GM19238 (cell line): ENCODE measurements around the gene MPHOSPH9.

Source experiments
- DNase-seq: peaks from one replicate; pipeline ENCODE4 v3.0.0; 2011; ENCODE audit warnings: low spot score; ENCODE audit not compliant: insufficient read length

The MPHOSPH9 gene

DNA sequence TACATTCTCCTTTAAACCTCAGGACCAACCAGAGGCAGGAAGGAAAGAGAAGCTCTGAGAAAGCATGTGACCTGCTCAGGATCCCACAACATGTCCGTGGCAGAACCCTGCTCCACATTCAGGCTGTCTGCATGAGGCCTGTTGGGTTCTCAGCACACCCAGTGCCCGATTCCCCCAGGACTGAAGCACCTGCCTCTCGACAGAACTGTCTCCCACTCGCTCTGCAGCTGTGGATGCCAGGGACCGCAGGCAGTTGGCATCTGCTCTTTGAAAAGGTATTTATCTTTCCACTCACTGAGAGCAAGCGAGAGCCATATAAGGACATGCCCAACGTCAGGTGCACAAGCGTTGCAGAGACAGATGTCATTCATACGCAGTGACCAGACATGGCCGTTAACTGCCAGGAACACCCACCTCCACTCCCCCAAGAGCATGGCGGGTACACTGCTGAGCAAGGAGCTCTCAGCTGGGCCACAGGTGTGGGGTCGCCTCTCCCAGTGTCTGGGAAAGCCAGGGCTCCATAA lies 101.0 kb downstream of the MPHOSPH9 start:
- DNase-seq, result no peak

DNA sequence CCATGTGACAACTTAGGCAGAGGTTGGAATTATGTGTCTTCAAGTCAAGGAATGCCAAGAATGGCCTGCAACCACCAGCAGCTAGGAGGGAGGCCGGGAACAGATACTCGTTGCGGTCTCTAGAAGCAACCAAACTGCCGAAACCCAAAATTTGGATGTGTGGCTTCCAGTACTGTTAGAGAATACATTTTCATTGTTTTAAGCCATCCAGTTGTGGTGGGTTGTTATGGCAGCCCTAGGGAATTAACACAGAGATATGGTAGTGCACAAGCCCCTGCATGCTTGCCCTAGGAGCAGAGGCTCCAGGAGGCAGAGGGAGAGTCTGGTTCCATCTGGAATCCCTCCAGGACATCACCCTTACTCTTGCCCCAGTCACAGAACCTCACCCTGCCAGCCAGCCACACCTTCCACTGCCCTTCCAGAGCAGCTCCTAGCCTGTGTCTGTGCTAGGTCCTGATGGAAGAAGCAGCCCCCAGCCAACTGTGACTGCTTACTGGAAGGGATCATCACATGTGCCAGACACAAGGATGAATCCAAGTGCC lies 101.6 kb downstream of the MPHOSPH9 start:
- no peak for DNase-seq

GRCh38 chr12:123129621-123130020 lies 103.3 kb downstream of the MPHOSPH9 start:
- no peak for DNase-seq

DNA sequence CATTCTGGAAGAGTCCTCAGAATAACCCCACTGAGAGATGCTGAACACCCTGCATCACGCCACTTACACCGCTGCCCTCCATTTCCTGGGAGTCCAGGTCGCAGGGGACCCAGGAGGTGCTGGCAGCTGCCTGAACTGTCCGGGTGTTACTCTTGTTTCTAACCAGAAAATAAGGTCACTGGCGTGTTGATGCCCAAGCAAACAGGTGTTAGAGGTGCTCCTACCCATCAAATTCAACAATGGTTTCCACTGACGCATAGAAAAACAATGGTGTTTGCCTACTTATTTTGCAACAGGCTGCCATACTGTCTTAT lies 105.8 kb downstream of the MPHOSPH9 start:
- no peak for DNase-seq

DNA sequence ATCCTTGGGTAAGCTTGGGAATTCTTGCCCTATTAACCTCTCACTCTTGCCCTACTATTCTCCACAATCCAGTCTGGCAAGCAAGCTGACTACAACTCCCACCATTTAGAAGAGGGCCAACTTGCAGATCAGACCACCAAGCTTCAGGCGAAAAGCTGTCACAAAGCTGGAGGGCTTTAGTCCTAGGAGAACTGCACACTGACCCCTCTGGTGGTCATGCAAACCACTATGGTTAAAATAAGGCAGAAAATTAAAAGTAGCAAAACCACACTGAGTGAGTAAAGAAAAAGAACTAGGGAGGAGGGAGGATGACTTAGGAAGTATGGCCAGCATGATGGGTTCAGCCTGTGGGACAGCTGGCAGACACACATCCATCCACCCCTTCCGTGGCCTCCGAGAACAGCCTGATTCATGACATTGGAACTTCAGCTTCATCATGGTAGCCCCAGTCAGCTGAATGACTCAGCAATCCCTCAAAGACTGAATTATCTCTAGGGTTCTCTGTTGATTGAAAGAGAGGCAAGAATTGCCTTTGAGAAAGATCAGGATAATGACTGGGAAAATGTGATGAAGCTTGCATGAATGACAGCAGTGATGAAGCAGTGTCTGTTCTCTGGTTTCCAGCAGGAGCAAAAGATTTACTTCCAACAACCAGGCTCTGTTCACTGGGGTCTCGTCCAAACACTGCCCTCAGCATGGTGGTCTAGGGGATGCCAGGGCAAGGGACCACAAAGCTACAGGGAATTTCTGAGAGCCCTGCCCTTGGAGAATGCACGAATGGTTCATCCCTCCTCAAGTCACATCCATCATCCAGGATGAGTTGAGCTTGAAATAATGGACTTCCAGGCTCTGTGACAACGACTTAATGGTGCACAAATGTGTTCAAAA lies 106.4 kb downstream of the MPHOSPH9 start:
- DNase-seq, result no peak

GRCh38 chr12:123122626-123123025 lies 110.3 kb downstream of the MPHOSPH9 start:
- DNase-seq, result no peak

GRCh38 chr12:123121670-123122069 lies 111.3 kb downstream of the MPHOSPH9 start:
- DNase-seq, result no peak

- DNase-seq, result no peak
Measured at GRCh38 chr12:123120452-123121166, 112.3 kb downstream of the MPHOSPH9 start.

DNA sequence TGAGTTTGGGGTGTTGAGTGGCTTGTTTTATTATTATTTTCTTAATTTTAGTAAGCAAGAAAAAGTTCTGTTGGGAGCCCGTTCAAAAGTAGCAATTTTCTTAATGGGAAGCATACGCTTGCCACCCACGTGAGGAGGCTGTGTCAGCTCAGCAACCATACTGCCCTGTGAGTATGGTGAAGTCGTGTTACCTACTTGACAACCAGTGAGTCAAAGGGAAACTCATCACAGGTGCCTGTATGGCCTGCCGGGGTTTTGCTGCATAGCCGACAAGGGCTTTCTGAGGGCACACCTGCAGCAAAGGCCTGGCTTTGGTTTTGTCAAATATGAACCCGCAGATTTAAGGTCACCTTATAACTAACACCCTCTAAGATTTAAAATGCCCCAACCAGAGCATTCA lies 113.1 kb downstream of the MPHOSPH9 start:
- DNase-seq, result peak; percentile 66

DNA sequence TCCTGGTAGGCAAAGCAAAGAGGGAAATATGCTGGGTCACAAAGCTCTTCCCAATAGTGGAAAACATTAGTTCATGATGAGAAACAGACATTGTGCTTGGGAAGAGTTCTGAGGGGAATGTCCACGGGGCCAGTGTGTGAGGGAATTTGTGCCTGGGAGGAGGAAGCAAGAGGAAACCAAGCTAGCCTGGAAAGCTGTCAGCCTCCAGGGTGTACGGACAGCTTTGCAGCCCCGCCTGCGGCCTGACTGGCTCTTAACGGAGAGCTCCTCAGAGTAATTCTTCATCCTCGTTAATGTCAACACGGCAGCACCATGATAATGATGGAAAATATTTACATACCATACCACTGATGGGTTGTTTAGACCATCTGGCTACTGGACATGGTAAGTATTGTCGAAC lies 114.4 kb downstream of the MPHOSPH9 start:
- DNase-seq, result no peak

- DNase-seq, result no peak
Measured at GRCh38 chr12:123115409-123116121, 117.4 kb downstream of the MPHOSPH9 start.

DNA sequence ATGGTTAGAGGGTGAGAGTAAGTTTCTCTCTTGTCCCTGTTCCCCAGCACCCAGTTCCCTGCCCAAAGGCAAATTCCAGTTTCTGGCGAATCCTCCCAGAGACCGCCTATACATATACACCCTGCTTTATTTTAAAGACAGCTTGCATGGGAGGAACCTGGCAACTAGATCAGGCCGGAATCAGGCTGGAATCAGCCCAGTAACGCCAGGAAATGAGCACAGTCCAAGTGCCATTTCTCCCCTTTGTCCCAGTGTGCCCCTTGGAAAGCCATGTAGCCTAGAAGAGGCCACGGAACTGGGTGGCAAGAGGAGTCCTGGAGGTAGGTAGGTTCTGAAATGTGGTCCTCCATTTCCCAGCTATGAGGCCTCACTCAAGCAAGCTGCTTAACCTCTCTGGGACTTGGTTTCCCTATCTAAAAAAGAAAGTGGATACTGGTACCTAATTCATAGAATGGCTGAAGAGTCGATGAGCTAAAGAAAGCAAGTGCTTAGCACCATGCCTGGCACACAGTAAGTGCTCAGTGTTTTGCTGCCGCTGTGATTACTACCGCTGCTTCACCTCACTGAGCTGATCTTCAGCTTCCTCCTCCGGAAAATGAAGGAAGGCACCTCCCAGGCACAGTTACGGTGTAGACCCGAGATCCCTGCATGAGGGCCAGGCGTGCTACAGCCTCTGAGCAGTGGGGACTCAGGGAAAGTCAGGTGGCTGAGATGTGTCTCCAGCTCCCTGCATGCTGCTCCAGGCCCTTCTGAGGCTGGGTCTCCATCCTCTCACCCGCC lies 118.4 kb downstream of the MPHOSPH9 start:
- DNase-seq, result no peak

GRCh38 chr12:123113026-123113425 lies 119.9 kb downstream of the MPHOSPH9 start:
- DNase-seq, result no peak

DNA sequence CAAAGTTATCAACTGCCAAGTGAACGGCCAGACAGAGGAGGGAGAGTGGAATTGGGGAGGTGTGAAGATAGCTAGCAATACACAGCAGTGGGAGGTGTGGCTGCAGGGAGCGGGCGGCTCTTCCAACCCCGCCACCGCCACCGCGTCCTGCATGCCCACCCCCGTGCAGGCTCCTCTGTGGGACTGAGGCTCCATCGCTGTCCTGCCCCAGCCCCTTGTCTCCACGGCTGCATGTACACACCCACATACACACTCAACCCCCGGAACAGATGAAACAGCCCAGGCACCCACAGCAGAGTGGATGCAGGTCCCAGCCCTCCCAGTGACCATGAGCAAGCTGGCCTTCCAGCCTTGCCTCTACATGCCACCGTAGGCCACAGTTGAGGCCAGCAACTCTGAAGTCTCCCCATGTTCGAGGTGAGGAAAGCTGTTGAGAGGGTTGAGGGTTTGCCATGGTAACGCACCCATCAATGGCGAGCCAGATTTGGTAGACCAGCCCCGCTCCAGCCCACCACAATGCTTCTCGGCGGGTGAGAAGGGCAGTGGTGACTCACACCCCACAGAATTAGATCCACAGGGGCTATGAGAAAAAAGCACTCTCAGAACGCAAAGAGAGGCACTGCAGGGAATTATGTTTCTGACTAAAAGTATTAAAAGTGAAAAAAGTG lies 121.3 kb downstream of the MPHOSPH9 start:
- no peak for DNase-seq

GRCh38 chr12:123109319-123109772 lies 123.6 kb downstream of the MPHOSPH9 start:
- DNase-seq, result no peak

GRCh38 chr12:123108682-123109066 lies 124.3 kb downstream of the MPHOSPH9 start:
- DNase-seq, result no peak

DNA sequence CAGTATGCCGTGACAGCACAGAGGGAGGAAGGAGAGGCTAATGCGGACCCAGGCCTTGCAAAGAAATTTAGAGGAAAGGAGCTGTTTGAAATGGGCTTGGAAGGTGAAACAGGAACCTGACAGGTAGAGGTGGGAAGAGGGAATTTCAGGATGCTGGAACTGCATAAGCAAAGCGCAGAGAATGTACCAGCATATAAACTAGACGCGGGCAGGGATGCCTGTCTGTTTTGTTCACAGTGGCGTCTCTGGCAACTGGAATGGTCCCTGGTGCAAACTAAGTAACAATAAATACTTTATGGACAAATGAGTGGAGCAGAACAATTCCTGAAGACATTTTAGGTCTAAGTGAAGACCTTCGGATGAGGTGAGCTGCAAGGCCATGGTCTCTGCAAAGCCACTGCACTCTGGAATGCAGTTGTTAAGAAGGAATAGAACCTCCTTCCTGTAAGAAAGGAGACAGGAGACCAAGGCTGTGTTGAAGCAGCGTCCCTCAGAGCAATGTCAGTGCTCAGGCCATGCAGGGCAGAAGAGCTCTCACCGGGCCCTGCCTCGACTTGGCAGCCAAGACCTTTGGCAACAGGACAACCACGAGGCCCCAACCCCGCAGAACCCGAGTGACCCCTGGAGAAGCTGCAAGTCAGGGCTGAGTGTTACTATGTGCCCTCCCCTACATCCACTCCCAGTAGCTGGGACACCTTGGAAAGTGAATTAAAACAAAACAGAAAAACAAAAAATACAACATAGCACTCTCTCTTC lies 124.8 kb downstream of the MPHOSPH9 start:
- no peak for DNase-seq

DNA sequence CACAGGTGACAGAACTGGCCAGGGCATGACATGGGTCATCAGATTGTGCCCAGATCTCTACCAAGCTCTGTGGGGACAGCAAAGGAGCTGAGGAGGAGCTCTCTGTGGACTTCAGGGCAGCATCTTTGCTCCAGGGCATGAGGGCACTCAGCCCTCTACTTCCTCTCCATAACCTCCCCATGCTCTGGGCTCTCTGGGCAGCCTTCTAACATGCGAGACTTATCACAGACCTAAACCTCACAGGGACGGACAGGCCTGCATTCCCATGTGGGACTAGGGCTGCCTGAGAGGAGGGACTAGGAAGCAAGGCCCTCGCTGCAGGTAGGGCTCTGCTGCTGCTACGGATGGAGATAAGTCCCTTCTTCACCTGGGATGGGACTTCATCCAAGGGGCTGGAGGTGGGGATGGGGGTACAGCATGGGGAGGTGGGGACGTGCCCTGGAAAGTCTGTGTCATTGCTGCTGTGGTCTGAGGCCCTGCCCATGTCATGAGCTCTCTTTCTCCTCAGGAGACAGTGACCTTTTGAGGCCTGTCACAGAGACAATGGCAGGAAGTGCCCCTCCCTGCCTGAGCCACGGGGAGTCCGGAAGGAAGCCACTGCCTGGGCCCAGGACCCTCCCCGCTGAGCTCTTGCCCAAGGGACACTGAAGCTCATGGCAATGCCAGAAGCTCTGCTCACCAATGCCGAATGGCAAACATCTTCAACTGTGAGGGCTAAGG lies 126.1 kb downstream of the MPHOSPH9 start:
- peak; percentile 48 for DNase-seq
